Chondrocyte (in vitro differentiated cells): ENCODE measurements around the gene GFAP. TPM values are rescaled to one million over a fixed set of nuclear protein-coding genes. Genes with fewer than 3 reads are reported as not detected.

Source experiments
- DNase-seq: peaks from one replicate; pipeline ENCODE4 v3.0.0; 2021; ENCODE audit warnings: mixed read lengths, low spot score
- H3K27ac Mint-ChIP-seq: one replicate; pipeline ENCODE4 v1.8.0; 2021; ENCODE audit warnings: mild to moderate bottlenecking, moderate library complexity, mixed read lengths; ENCODE audit not compliant: unreplicated experiment
- H3K27me3 Mint-ChIP-seq: 2 replicates; pipeline ENCODE4 v1.8.0; 2021; ENCODE audit warnings: low read depth, mixed read lengths
- H3K36me3 Mint-ChIP-seq: 2 replicates; pipeline ENCODE4 v1.8.0; 2021; ENCODE audit warnings: low read depth, mixed read lengths
- H3K4me1 Mint-ChIP-seq: 2 replicates; pipeline ENCODE4 v1.8.0; 2021; ENCODE audit warnings: low read depth, mild to moderate bottlenecking, mixed read lengths
- H3K4me3 Mint-ChIP-seq: one replicate; pipeline ENCODE4 v1.8.0; 2021; ENCODE audit warnings: mild to moderate bottlenecking, moderate library complexity, mixed read lengths; ENCODE audit not compliant: unreplicated experiment
- H3K9me3 Mint-ChIP-seq: 2 replicates; pipeline ENCODE4 v1.8.0; 2021; ENCODE audit warnings: low read depth, mixed read lengths
- CTCF ChIP-seq: fragments of 200-600 bp; sonication (generic); IDR thresholded peaks from 2 replicates; pipeline ENCODE4 v1.5.0; 2021; ENCODE audit warnings: antibody characterized with exemption, mild to moderate bottlenecking, moderate library complexity
- total RNA-seq: library from RNA; stranded (reverse); gene quantifications from 3 replicates; pipeline ENCODE4 v1.2.1, GENCODE V29; 2021

Gene GFAP
- total RNA-seq, 1 donor from 2014 or later = 0.55 TPM

GRCh38 chr17:44877121-44877520 lies 38.2 kb downstream of the GFAP start:
- Mint-ChIP-seq H3K4me1 (no peaks in the 10 kb centered on the region), H3K4me3 (no peak overlapping the region), H3K9me3 (no peaks in the 10 kb centered on the region), H3K36me3 (peaks cover 22% of the 10 kb centered on the region), H3K27me3 (no peaks in the 10 kb centered on the region), H3K27ac (no peak overlapping the region)
- DNase-seq = no peak
- TF ChIP-seq CTCF = no peak

- DNase-seq = no peak
- Mint-ChIP-seq H3K27ac (no peak overlapping the region), H3K36me3 (peaks cover 27% of the 10 kb centered on the region), H3K4me1 (no peaks in the 10 kb centered on the region), H3K9me3 (no peaks in the 10 kb centered on the region), H3K27me3 (no peaks in the 10 kb centered on the region), H3K4me3 (no peak overlapping the region)
- TF ChIP-seq CTCF = no peak
Measured at GRCh38 chr17:44875761-44876160, 39.5 kb downstream of the GFAP start.

- no peak for DNase-seq
- Mint-ChIP-seq H3K36me3 (peaks cover 33% of the 10 kb centered on the region), H3K4me1 (no peaks in the 10 kb centered on the region), H3K27me3 (no peaks in the 10 kb centered on the region), H3K27ac (no peak overlapping the region), H3K9me3 (no peaks in the 10 kb centered on the region), H3K4me3 (no peak overlapping the region)
- no peak for TF ChIP-seq CTCF
Measured at GRCh38 chr17:44872131-44872768, 43.0 kb downstream of the GFAP start.

- Mint-ChIP-seq H3K27me3 (no peaks in the 10 kb centered on the region), H3K4me3 (no peak overlapping the region), H3K4me1 (no peaks in the 10 kb centered on the region), H3K27ac (no peak overlapping the region), H3K36me3 (peaks cover 34% of the 10 kb centered on the region), H3K9me3 (no peaks in the 10 kb centered on the region)
- DNase-seq = no peak
- no peak for TF ChIP-seq CTCF
Measured at GRCh38 chr17:44871556-44871955, 43.7 kb downstream of the GFAP start.

- H3K27ac Mint-ChIP-seq = no peak overlapping the region
- no peak for DNase-seq
- no peak overlapping the region for H3K4me3 Mint-ChIP-seq
- H3K9me3 Mint-ChIP-seq = no peaks in the 10 kb centered on the region
- H3K4me1 Mint-ChIP-seq = no peaks in the 10 kb centered on the region
- peaks cover 32% of the 10 kb centered on the region for H3K36me3 Mint-ChIP-seq
- no peak for TF ChIP-seq CTCF
- H3K27me3 Mint-ChIP-seq = no peaks in the 10 kb centered on the region
Measured at GRCh38 chr17:44867841-44868240, 47.5 kb downstream of the GFAP start.
